HG02763 (cell line): ENCODE measurements around the gene TERT.
"Not testable (repeated sequence)": the region's sequence is repeated elsewhere in the genome, so short reads cannot be mapped to it uniquely, and the experiment has no call there.

Experiments
- ATAC-seq: cut with Tn5 transposase; IDR thresholded peaks from one replicate; pipeline ENCODE4 v1.9.1; 2021; ENCODE audit warnings: mild to moderate bottlenecking, moderate library complexity; ENCODE audit not compliant: unreplicated experiment

The TERT gene

DNA sequence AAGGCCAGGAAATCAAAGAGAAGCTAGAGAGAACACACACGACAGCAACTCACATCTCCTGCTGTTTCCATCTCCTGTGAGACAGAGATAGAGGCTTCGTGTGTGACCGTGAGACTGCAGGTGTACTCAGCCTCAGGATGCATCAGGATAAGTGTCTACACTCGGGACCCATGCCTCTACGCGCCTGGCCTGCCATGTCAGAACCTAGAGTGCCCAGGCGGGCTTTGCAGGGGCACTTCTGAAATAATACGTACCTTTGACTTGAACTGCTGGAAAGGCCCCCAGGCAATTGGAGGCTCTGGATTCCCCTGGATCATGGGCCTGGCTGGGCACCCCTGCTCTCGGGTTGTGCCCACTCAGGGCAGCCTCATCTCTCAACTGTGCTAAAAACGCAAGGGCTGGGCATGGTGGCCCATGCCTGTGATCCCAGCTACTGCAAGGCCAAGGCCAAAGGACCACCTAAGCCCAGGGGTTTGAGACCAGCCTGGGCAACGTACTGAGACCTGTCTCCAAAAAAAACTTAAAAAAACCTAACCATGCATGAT is 37.1 kb upstream of the TERT start:
- no peak for ATAC-seq

DNA sequence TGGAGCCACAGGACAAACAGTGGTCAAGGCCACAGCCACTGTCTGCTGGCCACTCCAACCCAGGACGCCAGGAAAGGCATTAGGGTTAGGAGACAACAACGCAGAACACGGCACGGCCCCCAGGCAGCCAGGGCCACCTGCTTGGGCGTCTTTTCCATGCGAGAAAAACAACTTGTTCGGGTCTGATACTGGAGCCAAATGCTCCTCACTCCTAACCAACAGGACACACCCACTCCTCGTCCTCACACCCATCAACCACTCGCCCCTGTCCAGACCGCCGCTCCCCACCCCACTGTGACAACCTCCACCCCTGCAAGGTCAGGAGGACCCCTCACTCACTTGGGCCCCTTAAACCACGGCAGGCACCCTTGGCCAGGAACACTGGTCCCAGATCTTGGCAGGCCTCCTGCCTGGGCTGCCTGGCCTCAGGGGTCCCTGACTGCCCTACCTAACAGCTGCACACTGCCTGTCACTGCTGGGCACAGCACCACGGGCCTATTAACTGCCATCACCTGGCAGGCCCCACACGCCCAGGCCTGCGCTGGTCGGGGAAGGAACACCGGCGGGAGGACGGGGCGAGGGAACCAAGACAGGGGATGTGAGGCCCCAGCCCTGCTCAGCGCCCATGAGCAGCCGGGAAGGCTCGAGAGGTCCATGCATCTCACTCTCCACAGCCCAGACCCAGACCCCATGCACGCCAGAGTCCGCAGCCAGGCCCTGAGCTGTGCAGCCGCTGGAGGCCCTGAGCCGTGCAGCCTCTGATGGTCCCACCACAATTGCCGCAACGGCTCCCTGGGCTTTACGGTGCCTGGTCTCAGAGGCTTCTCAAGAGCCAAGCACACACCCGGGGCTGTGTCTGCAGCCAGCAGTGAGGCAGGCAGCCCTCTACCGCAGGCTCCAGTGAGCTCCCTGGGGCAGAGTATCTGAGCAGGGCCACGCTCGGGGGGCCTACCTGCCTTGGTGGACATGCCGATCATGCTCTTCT is 36.3 kb upstream of the TERT start:
- ATAC-seq = no peak

DNA sequence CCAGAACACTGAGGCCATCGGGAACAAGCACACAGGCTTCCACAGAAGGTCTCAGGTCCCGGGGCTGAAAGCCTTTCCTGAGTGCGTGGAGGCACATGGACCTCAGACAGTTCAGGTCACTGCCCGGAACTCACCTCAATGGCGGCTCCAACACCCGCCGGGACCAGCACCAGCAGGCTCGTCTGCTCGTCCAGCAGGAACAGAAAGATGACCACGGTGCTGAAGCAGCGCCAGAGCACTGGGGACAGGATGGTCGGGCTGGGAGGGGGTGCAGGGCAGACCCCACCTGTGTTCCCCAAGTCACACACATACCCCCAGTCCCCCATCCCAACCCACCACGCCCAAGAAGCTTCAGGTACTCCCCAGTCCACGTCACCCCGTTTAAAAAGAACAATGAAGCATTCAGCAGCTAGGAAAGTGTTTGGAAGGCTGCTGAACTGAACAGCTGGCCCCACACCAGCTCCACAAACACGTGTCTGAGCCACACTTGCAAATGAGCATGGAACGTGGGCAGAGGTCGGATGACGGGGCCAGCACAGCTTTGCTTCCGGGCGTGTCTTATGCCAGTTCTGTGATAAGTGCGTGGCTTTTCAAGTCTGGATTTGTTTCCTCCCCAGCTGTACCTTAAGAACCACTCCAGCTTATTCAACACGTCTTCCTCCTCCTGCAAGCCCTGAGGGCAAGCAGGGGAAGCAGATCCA is 35.4 kb upstream of the TERT start:
- ATAC-seq = no peak

DNA sequence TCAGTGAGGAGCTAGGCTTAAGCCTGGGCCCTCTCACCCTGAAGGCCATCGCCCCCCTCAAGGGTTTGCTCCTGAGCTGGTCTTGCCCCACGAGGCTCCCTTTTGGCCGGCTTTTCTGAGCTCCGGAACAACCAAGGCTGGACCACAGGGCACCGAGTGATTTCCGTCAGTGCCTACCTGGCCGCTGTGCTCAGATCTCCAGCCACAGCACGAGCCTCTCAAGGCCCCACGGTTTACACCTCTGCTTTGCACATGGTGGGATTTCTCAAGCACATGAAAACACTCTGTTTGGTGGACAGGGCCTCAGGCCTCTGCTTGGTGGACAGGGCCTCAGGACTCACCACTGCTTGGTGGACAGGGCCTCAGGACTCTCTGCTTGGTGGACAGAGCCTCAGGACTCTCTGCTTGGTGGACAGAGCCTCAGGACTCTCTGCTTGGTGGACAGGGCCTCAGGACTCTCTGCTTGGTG is 34.3 kb upstream of the TERT start:
- no peak for ATAC-seq

DNA sequence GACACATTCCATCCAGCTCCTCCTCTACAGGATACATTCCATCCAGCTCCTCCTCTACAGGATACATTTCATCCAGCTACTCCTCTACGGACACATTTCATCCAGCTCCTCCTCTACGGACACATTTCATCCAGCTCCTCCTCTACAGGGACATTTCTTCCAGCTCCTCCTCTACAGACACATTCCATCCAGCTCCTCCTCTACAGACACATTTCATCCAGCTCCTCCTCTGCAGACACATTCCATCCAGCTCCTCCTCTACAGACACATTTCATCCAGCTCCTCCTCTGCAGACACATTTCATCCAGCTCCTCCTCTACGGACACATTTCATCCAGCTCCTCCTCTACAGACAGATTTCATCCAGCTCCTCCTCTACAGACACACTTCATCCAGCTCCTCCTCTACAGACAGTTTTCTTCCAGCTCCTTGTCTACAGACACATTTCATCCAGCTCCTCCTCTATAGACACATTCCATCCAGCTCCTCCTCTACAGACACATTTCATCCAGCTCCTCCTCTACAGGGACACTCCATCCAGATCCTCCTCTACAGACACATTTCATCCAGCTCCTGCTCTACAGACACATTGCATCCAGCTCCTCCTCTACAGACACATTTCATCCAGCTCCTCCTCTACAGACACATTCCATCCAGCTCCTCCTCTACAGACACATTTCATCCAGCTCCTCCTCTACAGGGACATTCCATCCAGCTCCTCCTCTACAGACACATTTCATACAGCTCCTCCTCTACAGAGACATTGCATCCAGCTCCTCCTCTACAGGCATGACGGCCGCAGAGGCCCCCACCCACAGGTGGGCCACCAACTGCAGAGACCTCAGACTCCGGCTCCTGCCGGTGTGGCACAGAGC is 33.6 kb upstream of the TERT start:
- not testable (repeated sequence) for ATAC-seq

DNA sequence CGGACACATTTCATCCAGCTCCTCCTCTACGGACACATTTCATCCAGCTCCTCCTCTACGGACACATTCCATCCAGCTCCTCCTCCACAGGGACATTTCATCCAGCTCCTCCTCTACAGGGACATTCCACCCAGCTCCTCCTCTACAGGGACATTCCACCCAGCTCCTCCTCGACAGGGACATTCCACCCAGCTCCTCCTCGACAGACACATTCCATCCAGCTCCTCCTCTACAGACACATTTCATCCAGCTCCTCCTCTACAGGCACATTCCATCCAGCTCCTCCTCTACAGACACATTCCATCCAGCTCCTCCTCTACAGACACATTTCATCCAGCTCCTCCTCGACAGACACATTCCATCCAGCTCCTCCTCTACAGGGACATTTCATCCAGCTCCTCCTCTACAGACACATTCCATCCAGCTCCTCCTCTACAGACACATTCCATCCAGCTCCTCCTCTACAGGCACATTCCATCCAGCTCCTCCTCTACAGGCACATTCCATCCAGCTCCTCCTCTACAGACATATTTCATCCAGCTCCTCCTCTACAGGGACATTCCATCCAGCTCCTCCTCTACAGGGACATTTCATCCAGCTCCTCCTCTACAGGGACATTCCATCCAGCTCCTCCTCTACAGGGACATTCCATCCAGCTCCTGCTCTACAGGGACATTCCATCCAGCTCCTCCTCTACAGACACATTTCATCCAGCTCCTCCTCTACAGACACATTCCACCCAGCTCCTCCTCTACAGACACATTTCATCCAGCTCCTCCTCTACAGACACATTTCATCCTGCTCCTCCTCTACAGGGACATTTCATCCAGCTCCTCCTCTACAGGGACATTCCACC is 32.3 kb upstream of the TERT start:
- not testable (repeated sequence) for ATAC-seq

DNA sequence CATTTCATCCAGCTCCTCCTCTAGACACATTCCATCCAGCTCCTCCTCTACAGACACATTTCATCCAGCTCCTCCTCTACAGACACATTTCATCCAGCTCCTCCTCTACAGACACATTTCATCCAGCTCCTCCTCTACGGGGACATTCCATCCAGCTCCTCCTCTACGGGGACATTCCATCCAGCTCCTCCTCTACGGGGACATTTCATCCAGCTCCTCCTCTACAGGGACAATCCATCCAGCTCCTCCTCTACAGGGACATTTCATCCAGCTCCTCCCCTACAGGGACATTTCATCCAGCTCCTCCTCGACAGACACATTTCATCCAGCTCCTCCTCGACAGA is 31.6 kb upstream of the TERT start:
- ATAC-seq = not testable (repeated sequence)

DNA sequence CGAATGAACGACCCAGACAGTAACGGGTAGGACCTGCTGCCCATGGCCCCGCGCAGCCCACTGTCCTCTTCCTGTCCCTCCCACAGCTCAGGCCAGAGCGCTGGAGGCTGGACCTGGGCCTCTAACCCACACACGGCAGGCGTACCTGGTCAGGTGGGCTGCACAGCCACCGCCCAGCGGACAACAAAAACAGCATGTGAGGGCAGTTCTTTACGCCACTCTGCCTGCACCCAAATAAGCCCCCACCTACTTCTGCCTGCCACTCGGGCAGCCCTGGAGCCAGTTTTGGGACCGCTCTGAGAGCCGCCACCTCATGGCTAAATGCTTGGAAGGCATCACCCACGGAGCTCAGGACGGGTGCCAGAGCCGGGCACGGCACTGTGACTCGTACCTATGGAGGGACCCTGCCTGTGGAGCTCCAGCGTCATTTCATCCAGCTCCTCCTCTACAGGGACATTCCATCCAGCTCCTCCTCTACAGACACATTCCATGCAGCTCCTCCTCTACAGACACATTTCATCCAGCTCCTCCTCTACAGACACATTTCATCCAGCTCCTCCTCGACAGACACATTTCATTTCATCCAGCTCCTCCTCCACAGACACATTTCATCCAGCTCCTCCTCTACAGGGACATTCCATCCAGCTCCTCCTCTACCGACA is 31.1 kb upstream of the TERT start:
- ATAC-seq = no peak

DNA sequence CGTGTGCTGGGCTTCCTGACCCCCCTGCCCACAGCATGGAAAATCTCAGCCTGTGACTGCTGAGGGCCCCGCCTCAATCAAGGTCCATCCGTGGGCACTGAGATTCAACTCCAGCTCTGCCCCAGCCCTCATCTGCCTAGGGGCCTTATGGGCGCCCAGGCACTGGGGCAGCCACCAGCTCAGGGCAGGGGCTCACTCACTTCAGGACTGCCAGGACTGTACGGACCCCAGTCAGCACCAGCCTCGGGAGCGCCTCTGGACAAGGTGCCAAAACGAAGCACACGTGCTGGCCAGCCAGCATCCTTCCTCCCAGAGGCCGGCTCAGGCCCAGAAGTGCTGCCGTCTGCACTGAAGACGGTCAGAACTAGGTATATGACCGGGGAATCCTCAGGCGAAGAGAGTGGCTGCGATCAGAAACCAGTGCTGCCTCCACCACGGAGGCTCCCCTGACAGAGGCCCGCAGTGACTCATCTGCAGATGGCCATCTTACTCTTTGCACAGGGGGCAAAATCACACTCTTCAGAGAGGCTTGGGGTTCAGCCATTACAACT is 30.4 kb upstream of the TERT start:
- no peak for ATAC-seq

DNA sequence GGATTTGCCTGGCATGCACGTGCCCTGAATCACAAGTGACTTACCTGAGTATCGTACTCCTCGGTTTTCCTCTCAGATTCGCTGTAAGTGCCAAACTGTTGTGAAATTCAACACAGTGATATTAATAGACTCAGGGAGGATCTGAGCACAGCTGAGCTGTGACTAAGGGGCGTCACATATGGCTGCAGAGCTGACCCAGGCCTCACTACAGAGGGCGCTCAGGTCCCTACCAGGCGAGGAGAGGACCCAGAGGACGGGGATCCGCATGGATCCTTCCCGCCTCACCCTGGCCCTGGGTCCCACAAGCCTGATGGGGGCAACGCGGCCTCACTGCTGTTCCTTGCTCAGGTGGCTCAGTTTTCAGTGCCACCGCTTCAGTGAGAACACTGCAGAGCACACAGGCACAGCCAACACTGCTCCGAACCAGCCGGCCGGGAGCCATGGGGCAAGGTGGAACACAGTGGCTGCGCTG is 29.9 kb upstream of the TERT start:
- no peak for ATAC-seq

DNA sequence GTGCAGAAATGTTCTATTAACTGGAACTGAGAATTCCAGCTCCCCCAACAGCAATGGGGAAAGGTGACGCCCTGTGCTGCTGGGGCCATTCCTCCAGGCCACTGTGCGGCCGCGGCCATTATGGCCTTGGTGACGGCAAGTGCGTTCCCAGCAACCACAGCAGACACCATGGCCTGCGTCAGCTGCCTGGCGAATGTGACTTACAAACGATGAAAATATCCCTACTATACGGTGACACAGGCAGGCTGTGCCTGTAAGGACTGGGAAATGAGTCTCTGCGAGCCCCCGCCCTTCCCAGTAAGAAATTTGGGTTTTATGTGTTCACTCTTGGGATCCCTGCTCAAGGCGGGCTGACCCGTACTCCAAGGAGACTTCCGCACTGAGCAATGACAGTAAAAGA is 29.4 kb upstream of the TERT start:
- ATAC-seq = no peak

DNA sequence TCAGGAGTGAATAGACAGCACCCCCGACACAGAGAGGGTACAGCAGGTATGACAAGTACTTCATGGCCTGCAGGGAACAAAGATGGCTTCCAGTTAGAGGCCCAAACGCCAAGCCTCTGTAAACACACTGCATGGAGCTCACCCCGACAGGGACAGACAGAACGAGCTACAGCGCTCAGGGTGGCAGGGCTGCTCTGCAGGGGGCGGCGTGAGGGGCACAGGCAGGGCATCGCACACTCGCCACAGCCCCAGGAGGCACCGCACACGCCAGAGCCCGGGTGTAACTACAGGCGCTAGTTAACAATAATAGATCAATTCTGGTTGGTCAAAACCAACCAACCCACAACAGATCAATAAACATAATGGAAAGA is 28.9 kb upstream of the TERT start:
- ATAC-seq = no peak

DNA sequence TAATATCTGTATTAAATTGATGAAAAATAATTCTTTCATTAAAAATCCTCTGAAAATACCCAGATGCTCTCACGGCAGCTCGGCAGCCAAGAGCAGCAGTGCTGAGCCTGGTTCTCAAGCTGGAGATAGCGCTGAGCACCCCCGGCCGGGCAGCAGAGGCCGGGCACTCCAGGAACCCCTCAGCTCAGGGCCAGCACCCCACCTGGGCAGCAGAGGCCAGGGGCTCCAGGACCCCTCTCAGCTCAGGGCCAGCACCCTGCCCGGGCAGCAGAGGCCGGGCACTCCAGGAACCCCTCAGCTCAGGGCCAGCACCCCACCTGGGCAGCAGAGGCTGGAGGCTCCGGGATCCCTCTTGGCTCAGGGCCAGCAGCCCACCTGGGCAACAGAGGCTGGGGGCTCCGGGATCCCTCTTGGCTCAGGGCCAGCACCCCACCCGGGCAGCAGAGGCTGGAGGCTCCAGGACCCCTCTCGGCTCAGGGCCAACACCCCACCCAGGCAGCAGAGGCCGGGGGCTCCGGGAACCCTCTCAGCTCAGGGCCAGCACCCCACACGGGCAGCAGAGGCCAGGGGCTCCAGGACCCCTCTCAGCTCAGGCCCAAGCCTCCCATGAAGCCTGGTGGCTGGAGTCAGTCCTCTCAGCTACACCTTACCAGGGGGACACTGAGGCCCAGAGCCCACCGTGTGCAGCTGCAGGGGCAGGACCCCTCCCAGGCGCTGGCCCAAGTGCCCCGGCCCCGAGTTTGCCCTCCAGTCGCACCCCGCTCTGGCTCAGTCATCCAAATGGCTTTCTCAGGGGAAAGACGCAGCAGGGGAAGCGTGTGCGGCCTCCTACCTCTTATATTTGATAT is 28.3 kb upstream of the TERT start:
- ATAC-seq = no peak

DNA sequence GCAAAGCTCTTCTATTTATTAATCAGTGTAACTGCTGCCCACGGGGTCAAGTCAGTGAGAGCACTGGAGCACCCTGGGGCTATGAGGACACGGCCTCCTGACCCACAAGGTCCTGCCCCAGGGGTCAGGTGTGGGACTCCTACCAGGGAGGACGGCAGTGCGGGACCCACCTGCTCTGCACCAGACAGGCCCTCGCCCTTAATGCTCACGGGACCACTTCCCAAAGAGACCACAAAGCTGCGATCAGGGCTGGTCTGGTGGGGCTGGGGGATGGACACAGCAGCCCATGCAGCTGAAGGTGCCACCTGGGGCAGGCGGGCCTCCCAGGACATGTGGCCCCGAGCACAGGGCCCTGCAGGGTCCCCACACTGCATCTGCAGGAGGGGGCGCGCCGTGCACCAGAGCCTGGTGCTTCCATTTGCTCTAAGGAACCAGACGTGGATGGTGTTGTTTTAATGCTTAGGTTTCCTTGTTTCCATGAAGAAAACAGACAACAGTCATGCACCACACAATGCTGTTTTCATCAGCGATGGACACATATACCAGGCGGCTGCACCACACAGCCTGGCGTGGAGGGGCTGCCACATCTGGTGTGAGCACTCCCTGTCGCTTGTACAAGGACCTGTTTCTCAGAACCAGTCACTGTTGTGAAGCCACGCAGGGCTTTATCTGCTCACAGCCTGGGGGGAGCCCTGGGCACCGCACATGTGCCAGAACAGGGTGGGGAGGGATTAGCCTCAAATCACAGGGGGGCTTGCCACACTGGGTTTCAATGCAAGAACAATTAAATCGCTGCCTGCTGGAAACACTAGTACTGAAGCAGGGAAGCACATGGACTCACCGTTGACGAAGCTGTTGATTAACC is 27.4 kb upstream of the TERT start:
- ATAC-seq = no peak

DNA sequence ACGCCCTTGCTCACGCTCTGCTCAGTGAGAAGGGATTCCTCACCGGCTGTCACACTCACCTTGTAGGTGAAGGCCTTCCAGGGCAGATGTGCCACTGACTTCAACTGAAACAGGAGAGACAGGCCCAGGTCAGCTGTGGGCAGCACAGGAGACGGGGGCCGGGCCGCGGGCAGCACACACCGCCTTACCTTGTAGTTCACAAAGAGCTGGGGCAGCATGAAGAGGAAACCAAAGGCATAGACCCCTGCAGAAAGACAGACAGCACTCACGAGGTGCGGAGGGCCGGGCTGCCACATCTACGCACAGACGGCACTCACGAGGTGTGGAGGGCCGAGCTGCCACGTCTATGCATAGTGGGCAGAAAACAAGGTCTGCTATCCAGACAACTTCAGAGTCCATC is 26.7 kb upstream of the TERT start:
- ATAC-seq = no peak

DNA sequence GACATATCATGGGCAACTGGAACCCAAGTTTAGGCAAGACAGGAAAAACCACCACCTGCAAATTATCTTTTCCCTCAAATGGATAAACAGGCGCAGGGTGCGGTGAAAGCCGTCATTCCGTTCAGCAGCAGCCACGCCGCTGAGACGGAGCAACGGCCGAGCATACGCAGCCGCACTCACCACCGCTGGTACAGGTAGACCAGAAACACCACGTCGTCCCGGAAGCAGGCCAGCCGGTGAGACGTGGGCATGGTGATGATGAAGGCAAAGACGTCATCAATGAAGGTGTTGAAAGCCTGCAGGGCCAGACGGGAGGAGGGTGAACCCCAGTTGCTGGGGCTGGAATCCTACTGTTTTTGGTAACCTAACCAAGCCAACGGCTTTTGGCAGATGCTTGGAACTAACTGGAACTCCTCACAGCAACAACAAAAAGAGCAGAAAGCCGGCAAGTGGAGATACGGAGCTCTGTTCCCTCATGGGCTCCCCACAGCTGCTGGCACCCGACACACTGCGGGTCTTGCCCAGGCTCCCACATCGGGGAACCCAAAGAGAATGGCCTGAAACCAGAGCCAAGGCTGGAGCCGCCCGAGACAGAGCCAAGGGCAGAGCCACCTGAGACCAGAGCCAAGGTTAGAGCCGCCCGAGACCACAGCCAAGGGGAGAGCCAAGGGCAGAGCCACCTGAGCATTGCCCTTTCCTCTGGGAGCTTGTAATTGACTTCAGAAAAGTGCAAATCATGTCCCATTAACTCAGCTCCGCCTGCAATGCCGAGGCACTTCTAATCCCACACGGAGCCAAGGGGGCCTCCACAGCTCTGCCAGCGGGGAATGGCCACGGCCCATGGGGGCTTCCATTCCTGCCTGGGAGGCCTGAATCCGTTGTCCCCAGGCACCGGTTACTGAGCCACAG is 25.8 kb upstream of the TERT start:
- ATAC-seq = no peak
